ENCODE measurements around the gene CCNYL1. TPM values are rescaled to one million over a fixed set of nuclear protein-coding genes. Genes with fewer than 3 reads are reported as not detected.

CCNYL1 gene
- total RNA-seq, 2 experiments from 2014 or later: 4.2 to 24.2 TPM

DNA sequence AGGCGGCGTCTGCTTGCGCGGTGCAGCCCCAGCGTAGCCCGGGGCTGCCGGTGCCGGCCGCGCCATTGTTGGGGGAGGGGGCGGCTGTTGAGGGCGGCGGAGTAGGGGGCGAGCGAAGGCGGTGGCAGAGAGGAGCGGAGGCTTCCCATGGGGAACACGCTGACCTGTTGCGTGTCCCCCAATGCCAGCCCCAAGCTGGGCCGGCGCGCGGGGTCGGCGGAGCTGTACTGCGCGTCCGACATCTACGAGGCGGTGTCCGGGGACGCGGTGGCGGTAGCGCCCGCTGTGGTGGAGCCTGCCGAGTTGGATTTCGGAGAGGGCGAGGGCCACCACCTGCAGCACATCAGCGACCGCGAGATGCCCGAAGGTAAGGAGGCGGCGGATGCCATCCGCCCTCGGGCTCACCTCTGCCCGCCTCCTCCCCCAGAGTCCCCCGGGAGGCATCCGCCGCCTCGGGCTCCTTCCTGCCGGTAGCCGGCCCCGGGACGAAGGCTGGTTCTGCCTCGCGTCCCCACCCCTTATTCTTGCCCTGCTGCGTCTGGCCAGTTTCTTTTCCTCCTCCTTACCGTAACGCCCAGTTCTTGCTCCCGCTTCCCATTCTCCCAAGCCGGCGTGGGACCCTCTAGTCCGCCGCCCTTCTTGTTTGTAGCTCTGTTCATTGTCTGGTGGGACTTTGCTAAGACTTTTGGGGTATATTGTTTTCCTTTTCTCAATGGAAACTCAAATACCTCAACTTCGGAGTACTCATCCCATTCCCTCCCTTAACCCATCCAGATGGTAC lies 500 bp downstream of the CCNYL1 start:
- Histone ChIP-seq H4K20me1 (ENCODE audit: insufficient read depth, low read length) (no peaks in the 10 kb centered on the region), H3K4me1 (ENCODE audit: insufficient read depth, low read length, poor library complexity, severe bottlenecking) (peaks cover 22% of the 10 kb centered on the region), H3K36me3 (ENCODE audit: insufficient read depth, low read length) (peaks cover 6% of the 10 kb centered on the region; the same call in 1 of the 2 replicates), H2AFZ (ENCODE audit: low read length) (peak overlapping the region; percentile 55; the same call in 1 of the 2 replicates), H3K9me2 (ENCODE audit: insufficient read depth, low read length) (no peaks in the 10 kb centered on the region), H3K9me3 (ENCODE audit: low read length) (no peaks in the 10 kb centered on the region), H3K79me2 (ENCODE audit: insufficient read depth, low read depth, low read length) (peaks cover 18% of the 10 kb centered on the region), H3K27ac (ENCODE audit: low read depth, low read length, poor library complexity, severe bottlenecking) (peak overlapping the region; percentile 57), H3K4me2 (ENCODE audit: low read length) (peak overlapping the region; percentile 77), H3K4me3 (ENCODE audit: low read depth, low read length, poor library complexity, severe bottlenecking) (peak overlapping the region; percentile 97)
- ChIA-PET POLR2A (interaction anchor here (0.6 to 2.3 kb wide), 24 partner anchors 9 to 1444 kb away, joined by 3 to 34 read pairs (median 4); partner anchors contain the start of gene METTL21A), CTCF (ENCODE audit: unreplicated experiment) (interaction anchor here (1.0 to 1.4 kb wide), 4 partner anchors 15 to 329 kb away, joined by 3 to 9 read pairs (median 4); partner anchors contain the start of gene METTL21A)
- intact Hi-C loops (cut with micrococcal nuclease; ENCODE audit: unreplicated experiment): loop anchor here (1.0 to 5.0 kb wide), 4 partner anchors 60 to 555 kb away; partner anchors contain the start of genes CREB1, METTL21A and PIKFYVE
- DNase-seq (ENCODE audit: low spot score): peak; percentile 76
- BruUV-seq (replicated peaks): no TSS peak
- TF ChIP-seq, protein P1, sequence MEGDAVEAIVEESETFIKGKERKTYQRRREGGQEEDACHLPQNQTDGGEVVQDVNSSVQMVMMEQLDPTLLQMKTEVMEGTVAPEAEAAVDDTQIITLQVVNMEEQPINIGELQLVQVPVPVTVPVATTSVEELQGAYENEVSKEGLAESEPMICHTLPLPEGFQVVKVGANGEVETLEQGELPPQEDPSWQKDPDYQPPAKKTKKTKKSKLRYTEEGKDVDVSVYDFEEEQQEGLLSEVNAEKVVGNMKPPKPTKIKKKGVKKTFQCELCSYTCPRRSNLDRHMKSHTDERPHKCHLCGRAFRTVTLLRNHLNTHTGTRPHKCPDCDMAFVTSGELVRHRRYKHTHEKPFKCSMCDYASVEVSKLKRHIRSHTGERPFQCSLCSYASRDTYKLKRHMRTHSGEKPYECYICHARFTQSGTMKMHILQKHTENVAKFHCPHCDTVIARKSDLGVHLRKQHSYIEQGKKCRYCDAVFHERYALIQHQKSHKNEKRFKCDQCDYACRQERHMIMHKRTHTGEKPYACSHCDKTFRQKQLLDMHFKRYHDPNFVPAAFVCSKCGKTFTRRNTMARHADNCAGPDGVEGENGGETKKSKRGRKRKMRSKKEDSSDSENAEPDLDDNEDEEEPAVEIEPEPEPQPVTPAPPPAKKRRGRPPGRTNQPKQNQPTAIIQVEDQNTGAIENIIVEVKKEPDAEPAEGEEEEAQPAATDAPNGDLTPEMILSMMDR (conservative IDR thresholded peaks at IDR 0.05; ENCODE audit: low read length): no peak
- no peak for TF ChIP-seq EZH2phosphoT487 (IDR thresholded peaks at IDR 0.05; ENCODE audit: borderline replicate concordance, low read depth, low read length)

DNA sequence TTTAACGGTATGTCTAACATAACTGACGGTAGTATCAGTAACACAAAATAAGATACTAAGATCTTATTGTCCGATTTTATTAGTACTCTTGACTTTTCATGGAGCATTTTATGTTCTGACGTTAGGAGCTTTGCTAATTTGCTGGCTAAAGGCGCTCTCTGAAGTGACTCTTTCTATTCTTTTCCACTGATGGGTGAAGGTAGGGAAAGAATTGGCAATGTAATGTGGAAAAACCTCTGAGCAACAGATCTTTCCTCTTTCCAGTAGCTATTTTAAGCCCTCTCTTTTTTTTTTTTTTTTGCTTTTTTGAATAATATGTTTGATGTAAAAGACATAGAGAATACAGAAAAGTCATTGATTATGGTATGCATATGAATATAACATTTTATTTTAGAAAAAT lies 4.6 kb downstream of the CCNYL1 start:
- no peak overlapping the region for H3K4me2 ChIP-seq (ENCODE audit: low read length)
- H3K4me1 ChIP-seq (ENCODE audit: insufficient read depth, low read length, poor library complexity, severe bottlenecking): peaks cover 16% of the 10 kb centered on the region
- no peak for TF ChIP-seq EZH2phosphoT487 (IDR thresholded peaks at IDR 0.05; ENCODE audit: borderline replicate concordance, low read depth, low read length)
- TF ChIP-seq, protein P1 (conservative IDR thresholded peaks at IDR 0.05; ENCODE audit: low read length): no peak
- no peaks in the 10 kb centered on the region for H3K9me2 ChIP-seq (ENCODE audit: insufficient read depth, low read length)
- H3K79me2 ChIP-seq (ENCODE audit: insufficient read depth, low read depth, low read length): peaks cover 18% of the 10 kb centered on the region
- DNase-seq (ENCODE audit: low spot score): no peak
- no TSS peak for BruUV-seq (replicated peaks)
- H2AFZ ChIP-seq (ENCODE audit: low read length): no peak overlapping the region
- no peak overlapping the region for H3K27ac ChIP-seq (ENCODE audit: low read depth, low read length, poor library complexity, severe bottlenecking)
- H4K20me1 ChIP-seq (ENCODE audit: insufficient read depth, low read length): no peaks in the 10 kb centered on the region
- ChIA-PET POLR2A (interaction anchor here (0.6 to 1.7 kb wide), 6 partner anchors 44 to 241 kb away, joined by 3 to 4 read pairs (median 3); no protein-coding TSS in a partner anchor), CTCF (ENCODE audit: unreplicated experiment) (interaction anchor here (1.2 kb wide), 1 partner anchor 10 kb away, joined by 5 read pairs; no protein-coding TSS in a partner anchor)
- peaks cover 6% of the 10 kb centered on the region; the same call in 1 of the 2 replicates for H3K36me3 ChIP-seq (ENCODE audit: insufficient read depth, low read length)
- intact Hi-C loops (cut with micrococcal nuclease; ENCODE audit: unreplicated experiment): no loop called here
- no peak overlapping the region for H3K4me3 ChIP-seq (ENCODE audit: low read depth, low read length, poor library complexity, severe bottlenecking)
- H3K9me3 ChIP-seq (ENCODE audit: low read length): no peaks in the 10 kb centered on the region
